HG03280 (cell line): ENCODE results near the gene KIF25.
"Not testable (repeated sequence)": the region's sequence is repeated elsewhere in the genome, so short reads cannot be mapped to it uniquely, and the experiment has no call there.

Source experiments
- ATAC-seq: cut with Tn5 transposase; IDR thresholded peaks from one replicate; pipeline ENCODE4 v1.9.1; 2021; ENCODE audit warnings: mild to moderate bottlenecking, moderate library complexity; ENCODE audit not compliant: unreplicated experiment

KIF25 gene

GRCh38 chr6:168061269-168062210 lies 64.1 kb downstream of the KIF25 start:
- no peak for ATAC-seq

DNA sequence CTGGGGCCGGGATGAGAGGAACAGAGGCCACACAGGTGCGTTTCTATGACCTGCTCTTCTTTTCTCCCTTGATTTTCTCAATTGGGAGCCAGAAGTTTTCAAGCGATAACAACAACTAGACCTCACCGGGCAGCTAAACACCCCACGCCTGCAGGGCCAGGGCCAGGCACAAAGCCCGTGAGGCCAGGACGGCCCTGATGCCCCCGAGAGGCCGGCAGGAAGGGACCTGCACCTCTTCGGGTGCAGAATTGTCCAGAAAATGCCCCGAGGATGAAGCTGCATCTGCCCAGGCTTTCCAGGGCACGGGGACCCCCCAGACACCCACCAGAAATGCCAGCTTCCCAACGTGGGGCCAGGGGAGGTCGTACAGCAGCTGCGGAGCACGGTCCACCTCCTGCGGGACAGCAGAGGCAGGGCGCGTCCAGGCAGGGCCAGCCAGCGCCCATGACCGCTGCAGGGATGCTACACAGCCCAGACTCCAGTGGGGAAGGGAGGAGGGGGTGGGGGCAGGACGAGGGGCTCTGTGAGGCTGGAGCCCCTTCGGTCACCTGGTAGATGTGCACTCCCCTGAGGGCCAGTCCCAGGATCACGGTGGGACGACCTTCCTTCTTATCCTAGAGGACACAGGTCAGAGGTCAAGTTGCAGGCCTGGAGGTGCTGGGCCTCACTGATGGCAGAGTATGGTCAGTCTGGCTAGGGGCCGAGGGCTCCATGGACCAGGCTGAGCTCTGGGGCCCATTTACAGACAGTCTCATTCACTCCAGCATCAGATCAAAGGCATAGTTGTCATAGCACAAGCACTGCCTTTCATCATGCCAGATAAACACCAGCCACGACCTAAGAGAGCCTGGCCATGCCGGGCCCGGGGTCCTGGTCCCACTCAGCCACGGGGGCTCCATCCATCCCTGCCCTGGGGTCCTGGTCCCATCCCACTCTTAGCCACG lies 65.1 kb downstream of the KIF25 start:
- ATAC-seq: no peak

GRCh38 chr6:168063431-168063830 lies 66.0 kb downstream of the KIF25 start:
- ATAC-seq: no peak

- no peak for ATAC-seq
Measured at GRCh38 chr6:168064226-168064807, 66.8 kb downstream of the KIF25 start.

DNA sequence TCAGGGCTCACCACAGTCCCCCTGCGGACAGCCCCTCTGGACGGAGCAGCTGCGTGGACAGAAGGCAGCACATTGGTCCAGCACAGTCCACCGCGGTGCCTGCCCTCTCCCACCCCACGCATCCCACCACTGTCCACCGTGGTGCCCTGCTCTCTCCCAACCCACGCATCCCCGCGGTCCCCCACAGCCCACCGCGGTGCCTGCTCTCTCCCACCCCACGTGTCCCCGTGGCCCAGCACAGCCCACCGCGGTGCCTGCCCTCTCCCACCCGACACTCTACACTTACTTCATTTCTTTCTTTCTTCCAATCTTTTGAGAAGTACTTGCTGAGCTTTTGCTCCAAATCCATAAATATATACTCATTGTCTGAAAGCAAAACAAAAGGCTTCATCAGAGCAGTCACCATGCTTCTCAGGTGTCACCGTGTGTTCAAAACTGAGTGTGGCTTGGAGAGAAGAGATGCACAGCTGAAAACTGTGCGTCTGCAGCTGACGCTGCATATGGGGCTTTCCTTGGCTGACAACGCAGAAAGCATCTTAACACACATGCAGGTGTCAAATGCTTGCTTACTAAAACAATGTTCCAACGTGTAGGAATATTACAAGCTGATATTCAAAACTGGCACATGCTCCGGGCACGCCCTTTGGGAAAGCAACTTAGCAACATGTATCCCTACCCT lies 69.7 kb downstream of the KIF25 start:
- no peak for ATAC-seq

GRCh38 chr6:168070804-168071203 lies 73.3 kb downstream of the KIF25 start:
- ATAC-seq: no peak

GRCh38 chr6:168071620-168072019 lies 74.1 kb downstream of the KIF25 start:
- no peak for ATAC-seq

GRCh38 chr6:168072261-168072660 lies 74.8 kb downstream of the KIF25 start:
- ATAC-seq: no peak

- no peak for ATAC-seq
Measured at GRCh38 chr6:168072730-168073129, 75.3 kb downstream of the KIF25 start.

DNA sequence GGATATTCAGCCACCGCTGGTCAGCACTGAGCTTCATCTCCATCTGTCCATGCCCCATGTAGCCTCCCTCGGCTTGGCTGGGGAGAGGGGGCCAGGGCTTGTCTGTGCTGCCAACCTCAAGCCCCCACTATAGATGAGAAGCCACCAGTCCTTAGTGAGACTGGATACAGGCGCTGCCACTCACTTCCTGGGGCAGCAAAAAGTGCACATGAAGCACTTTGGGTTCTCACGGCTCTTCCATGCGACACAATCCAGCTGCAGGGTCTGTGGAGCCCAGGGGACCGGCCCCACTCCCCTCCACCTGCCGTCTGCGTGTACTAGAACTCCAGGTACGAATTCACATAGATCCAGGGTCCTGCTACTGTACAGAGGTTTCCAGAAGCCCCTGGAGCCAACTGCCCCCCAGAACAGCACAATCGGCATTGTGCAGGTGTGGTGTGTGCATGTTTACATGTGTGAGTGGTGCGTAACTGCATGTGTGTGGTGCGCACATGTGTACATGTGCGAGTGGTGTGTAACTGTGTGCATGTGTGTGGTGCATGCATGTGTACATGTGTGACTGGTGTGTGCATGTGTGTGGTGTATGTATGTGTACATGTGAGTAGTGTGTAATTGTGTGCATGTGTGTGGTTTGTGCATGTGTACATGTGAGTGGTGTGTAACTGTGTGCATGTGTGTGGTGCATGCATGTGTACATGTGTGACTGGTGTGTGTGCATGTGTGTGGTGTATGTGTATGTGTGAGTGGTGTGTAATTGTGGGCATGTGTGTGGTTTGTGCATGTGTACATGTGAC lies 76.7 kb downstream of the KIF25 start:
- ATAC-seq: no peak

- ATAC-seq: no peak
Measured at GRCh38 chr6:168075216-168075615, 77.7 kb downstream of the KIF25 start.

DNA sequence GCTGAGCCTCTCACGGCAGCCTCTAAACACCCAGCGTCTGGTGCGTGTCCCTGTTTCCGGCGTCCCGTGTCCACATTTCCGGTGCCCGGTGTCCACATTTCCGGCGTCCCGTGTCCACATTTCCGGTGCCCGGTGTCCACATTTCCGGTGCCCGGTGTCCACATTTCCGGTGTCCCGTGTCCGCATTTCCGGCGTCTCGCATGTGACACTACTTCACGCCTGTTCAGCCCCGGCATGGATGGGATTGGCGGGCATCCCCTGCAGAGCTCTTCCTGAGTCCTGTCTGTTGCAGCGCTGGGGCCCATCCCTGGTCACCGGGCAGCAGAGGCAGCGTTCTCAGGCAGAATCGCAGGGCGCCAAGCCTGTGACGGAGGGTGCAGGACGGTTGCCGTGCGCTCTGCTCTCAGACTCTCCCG lies 78.3 kb downstream of the KIF25 start:
- ATAC-seq: no peak

DNA sequence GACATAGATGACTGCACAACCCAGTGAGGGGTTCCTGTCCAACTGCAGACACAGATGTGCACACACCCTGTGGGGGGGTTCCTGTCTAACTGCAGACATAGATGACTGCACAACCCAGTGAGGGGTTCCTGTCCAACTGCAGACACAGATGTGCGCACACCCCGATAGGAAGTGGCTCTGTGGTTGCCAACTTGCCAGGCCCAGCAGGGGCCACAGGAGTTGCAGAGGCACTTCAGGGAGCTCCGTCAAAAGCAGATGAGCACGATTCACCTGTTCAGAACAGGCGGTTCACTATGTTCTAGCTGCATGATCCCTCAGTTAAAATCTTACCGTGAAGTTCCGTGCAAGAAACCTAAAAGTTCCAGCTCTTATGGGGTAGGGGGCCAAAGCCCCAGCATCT lies 79.9 kb downstream of the KIF25 start:
- not testable (repeated sequence) for ATAC-seq

GRCh38 chr6:168078175-168078942 lies 80.9 kb downstream of the KIF25 start:
- no peak for ATAC-seq

DNA sequence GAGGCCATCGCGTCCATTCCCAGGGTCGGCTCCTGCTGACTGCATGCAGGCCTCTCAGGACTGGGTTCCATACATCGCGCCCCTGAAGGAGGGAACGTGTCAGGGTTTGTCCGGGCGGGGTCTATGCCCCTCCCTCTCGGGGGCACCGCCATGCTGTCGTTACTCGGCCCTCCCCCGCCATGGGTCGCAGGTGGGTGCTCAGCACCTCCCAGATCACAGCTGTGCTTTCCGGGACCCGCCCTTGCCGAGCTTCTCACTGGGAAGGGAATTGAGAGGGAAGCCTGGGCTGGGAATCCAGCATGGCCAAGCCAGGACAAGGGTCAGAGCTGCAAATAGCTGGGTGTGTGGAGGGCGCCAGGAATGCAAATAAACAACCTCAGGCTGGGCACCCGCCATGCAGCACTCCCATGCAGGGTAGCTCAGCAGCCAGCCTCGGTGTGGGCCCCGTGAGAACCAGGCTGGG lies 81.5 kb downstream of the KIF25 start, which contains the start of gene FRMD1:
FRMD1 (minus strand) TSS at position 270 of the 463 bp plus-strand sequence; CDS start at position 152, 118 bp downstream.
- ATAC-seq: no peak

- no peak for ATAC-seq
Measured at GRCh38 chr6:168080393-168081077, 83.1 kb downstream of the KIF25 start.

GRCh38 chr6:168081858-168082546 lies 84.5 kb downstream of the KIF25 start:
- no peak for ATAC-seq
